ENCODE data around the gene ZHX3. TPM values are rescaled to one million over a fixed set of nuclear protein-coding genes. Genes with fewer than 3 reads are reported as not detected.

Gene ZHX3
- total and polyA plus RNA-seq, 2 of the 13 experiments (the other 11 are each of a cell fraction or from before 2014, with no cell fraction given), result 8.4 to 11.7 TPM

DNA sequence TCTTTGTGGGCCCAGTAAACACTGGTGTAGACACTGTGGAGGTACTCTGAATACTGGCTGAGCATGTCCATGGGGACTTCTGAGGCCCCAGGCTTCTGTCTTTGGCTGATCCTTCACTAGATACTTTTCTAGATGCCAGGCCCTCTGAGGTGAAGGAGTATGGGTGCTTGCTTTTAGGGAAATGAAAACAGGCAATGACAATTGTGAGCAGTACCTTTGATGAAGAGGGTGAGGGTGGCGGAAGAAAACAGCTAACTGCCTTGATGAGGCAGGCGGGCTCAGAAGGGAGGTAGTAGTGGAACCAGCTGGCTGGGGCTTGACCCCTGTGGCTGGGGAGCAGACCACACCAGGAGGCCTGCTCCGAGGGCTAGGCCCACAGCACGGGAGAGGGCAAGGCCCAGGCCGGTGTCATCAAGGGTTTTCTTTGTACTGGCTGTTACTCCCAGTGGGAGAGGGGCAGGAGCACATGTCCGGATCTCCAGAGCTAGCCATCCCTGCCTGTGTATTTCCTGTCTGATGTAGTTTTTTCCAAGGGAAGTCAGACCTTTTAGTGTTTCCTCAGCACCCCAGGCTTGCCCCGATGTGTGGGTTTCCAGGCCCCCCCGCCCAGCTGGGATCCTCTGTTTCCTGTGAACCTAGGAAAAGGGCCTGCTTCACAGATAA is 176.2 kb downstream of the ZHX3 start (continued):
- TF ChIP-seq, protein P1, sequence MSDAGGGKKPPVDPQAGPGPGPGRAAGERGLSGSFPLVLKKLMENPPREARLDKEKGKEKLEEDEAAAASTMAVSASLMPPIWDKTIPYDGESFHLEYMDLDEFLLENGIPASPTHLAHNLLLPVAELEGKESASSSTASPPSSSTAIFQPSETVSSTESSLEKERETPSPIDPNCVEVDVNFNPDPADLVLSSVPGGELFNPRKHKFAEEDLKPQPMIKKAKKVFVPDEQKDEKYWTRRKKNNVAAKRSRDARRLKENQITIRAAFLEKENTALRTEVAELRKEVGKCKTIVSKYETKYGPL (CRISPR knock-in tag; IDR thresholded peaks at IDR 0.05), result no peak
- TF ChIP-seq NFE2 (CRISPR knock-in tag; IDR thresholded peaks at IDR 0.05) (no peak), ZNF468 (CRISPR knock-in tag; IDR thresholded peaks at IDR 0.05) (no peak), ZNF672 (CRISPR knock-in tag; IDR thresholded peaks at IDR 0.05) (no peak), NFATC3 (CRISPR knock-in tag; IDR thresholded peaks at IDR 0.05) (no peak), ZMAT3 (CRISPR knock-in tag; conservative IDR thresholded peaks at IDR 0.05) (no peak), ZNF670 (CRISPR knock-in tag; IDR thresholded peaks at IDR 0.05; ENCODE audit: borderline replicate concordance) (no peak), JUN (CRISPR knock-in tag; IDR thresholded peaks at IDR 0.05) (0 out of 2 replicates have a peak, but pooled peaks have one; percentile 19), PITX1 (CRISPR knock-in tag; IDR thresholded peaks at IDR 0.05) (no peak), CREBL2 (CRISPR knock-in tag; IDR thresholded peaks at IDR 0.05; ENCODE audit: borderline replicate concordance) (no peak), TCF12 (IDR thresholded peaks at IDR 0.05) (no peak), TCF12 (CRISPR knock-in tag; IDR thresholded peaks at IDR 0.05) (no peak), ATAD3A (CRISPR knock-in tag; IDR thresholded peaks at IDR 0.05) (no peak), BHLHE40 (IDR thresholded peaks at IDR 0.05; ENCODE audit: low read length) (0 out of 2 replicates have a peak, but pooled peaks have one; percentile 36), CREM (IDR thresholded peaks at IDR 0.05) (no peak), CREM (CRISPR knock-in tag; IDR thresholded peaks at IDR 0.05) (no peak), ZNF598 (CRISPR knock-in tag; IDR thresholded peaks at IDR 0.05; ENCODE audit: borderline replicate concordance) (no peak), CBX1 (IDR thresholded peaks at IDR 0.05; ENCODE audit: low read depth) (no peak), ZFX (CRISPR knock-in tag; IDR thresholded peaks at IDR 0.05; ENCODE audit: low read depth) (peak; percentile 77; the same call in 1 of the 2 replicates)
- TF ChIP-seq, protein P2, sequence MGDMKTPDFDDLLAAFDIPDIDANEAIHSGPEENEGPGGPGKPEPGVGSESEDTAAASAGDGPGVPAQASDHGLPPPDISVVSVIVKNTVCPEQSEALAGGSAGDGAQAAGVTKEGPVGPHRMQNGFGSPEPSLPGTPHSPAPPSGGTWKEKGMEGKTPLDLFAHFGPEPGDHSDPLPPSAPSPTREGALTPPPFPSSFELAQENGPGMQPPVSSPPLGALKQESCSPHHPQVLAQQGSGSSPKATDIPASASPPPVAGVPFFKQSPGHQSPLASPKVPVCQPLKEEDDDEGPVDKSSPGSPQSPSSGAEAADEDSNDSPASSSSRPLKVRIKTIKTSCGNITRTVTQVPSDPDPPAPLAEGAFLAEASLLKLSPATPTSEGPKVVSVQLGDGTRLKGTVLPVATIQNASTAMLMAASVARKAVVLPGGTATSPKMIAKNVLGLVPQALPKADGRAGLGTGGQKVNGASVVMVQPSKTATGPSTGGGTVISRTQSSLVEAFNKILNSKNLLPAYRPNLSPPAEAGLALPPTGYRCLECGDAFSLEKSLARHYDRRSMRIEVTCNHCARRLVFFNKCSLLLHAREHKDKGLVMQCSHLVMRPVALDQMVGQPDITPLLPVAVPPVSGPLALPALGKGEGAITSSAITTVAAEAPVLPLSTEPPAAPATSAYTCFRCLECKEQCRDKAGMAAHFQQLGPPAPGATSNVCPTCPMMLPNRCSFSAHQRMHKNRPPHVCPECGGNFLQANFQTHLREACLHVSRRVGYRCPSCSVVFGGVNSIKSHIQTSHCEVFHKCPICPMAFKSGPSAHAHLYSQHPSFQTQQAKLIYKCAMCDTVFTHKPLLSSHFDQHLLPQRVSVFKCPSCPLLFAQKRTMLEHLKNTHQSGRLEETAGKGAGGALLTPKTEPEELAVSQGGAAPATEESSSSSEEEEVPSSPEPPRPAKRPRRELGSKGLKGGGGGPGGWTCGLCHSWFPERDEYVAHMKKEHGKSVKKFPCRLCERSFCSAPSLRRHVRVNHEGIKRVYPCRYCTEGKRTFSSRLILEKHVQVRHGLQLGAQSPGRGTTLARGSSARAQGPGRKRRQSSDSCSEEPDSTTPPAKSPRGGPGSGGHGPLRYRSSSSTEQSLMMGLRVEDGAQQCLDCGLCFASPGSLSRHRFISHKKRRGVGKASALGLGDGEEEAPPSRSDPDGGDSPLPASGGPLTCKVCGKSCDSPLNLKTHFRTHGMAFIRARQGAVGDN (CRISPR knock-in tag; IDR thresholded peaks at IDR 0.05), result peak; percentile 95
- TF ChIP-seq, protein P3, sequence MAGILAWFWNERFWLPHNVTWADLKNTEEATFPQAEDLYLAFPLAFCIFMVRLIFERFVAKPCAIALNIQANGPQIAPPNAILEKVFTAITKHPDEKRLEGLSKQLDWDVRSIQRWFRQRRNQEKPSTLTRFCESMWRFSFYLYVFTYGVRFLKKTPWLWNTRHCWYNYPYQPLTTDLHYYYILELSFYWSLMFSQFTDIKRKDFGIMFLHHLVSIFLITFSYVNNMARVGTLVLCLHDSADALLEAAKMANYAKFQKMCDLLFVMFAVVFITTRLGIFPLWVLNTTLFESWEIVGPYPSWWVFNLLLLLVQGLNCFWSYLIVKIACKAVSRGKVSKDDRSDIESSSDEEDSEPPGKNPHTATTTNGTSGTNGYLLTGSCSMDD (CRISPR knock-in tag; IDR thresholded peaks at IDR 0.05), result no peak
- TF ChIP-seq, protein P4, sequence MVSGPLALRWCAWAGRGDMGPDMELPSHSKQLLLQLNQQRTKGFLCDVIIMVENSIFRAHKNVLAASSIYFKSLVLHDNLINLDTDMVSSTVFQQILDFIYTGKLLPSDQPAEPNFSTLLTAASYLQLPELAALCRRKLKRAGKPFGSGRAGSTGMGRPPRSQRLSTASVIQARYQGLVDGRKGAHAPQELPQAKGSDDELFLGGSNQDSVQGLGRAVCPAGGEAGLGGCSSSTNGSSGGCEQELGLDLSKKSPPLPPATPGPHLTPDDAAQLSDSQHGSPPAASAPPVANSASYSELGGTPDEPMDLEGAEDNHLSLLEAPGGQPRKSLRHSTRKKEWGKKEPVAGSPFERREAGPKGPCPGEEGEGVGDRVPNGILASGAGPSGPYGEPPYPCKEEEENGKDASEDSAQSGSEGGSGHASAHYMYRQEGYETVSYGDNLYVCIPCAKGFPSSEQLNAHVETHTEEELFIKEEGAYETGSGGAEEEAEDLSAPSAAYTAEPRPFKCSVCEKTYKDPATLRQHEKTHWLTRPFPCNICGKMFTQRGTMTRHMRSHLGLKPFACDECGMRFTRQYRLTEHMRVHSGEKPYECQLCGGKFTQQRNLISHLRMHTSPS (CRISPR knock-in tag; IDR thresholded peaks at IDR 0.05; ENCODE audit: low read depth), result no peak
- TF ChIP-seq, protein P5, sequence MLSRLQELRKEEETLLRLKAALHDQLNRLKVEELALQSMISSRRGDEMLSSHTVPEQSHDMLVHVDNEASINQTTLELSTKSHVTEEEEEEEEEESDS (CRISPR knock-in tag; IDR thresholded peaks at IDR 0.05; ENCODE audit: borderline replicate concordance), result no peak
